ENCODE results near the gene HS3ST4. TPM values are rescaled to one million over a fixed set of nuclear protein-coding genes. Genes with fewer than 3 reads are reported as not detected.

The HS3ST4 gene
- total RNA-seq, 2 experiments from 2014 or later, result not detected

- TF ChIP-seq CTCF (IDR thresholded peaks at IDR 0.05), result no peak
- ChIA-PET CTCF (no interaction called here), POLR2A (interaction anchor here (1.0 kb wide), 1 partner anchor 15 kb away, joined by 4 read pairs; no protein-coding TSS in a partner anchor)
- no peak overlapping the region for H3K27ac Mint-ChIP-seq
- ATAC-seq (no peak), DNase-seq (no peak)
- H3K9me3 Mint-ChIP-seq, result no peaks in the 10 kb centered on the region
- peaks cover 35% of the 10 kb centered on the region for H3K27me3 Mint-ChIP-seq
- peaks cover 2% of the 10 kb centered on the region for H3K4me1 Mint-ChIP-seq (ENCODE audit: low read depth)
- H3K36me3 Mint-ChIP-seq (ENCODE audit: low read depth), result no peaks in the 10 kb centered on the region
- H3K4me3 Mint-ChIP-seq, result no peak overlapping the region
- intact Hi-C loops (cut with micrococcal nuclease), result no loop called here
Measured at GRCh38 chr16:25689137-25689836, 2.5 kb upstream of the HS3ST4 start.

- Mint-ChIP-seq H3K27me3 (peaks cover 45% of the 10 kb centered on the region), H3K36me3 (ENCODE audit: low read depth) (no peaks in the 10 kb centered on the region), H3K4me1 (ENCODE audit: low read depth) (peaks cover 2% of the 10 kb centered on the region), H3K9me3 (no peaks in the 10 kb centered on the region), H3K27ac (no peak overlapping the region), H3K4me3 (no peak overlapping the region)
- DNase-seq, result no peak
- ATAC-seq, result no peak
- TF ChIP-seq CTCF (IDR thresholded peaks at IDR 0.05), result no peak
- ChIA-PET CTCF (no interaction called here), POLR2A (interaction anchor here (0.6 to 0.7 kb wide), 2 partner anchors 17 to 383 kb away, joined by 3 read pairs; no protein-coding TSS in a partner anchor)
- intact Hi-C loops (cut with micrococcal nuclease), result no loop called here
Measured at GRCh38 chr16:25690552-25691143, 1.1 kb upstream of the HS3ST4 start.

GRCh38 chr16:25692351-25692741 is 587 bp downstream of the HS3ST4 start:
- intact Hi-C loops (cut with micrococcal nuclease), result no loop called here
- POLR2A ChIA-PET, result no interaction called here

GRCh38 chr16:25692742-25693508 is 1.2 kb downstream of the HS3ST4 start:
- DNase-seq, result no peak
- Mint-ChIP-seq H3K4me1 (ENCODE audit: low read depth) (peaks cover 2% of the 10 kb centered on the region), H3K27ac (no peak overlapping the region), H3K4me3 (no peak overlapping the region), H3K36me3 (ENCODE audit: low read depth) (no peaks in the 10 kb centered on the region), H3K27me3 (peaks cover 49% of the 10 kb centered on the region), H3K9me3 (no peaks in the 10 kb centered on the region)
- no peak for TF ChIP-seq CTCF (IDR thresholded peaks at IDR 0.05)
- ChIA-PET POLR2A (no interaction called here), CTCF (no interaction called here)
- intact Hi-C loops (cut with micrococcal nuclease), result no loop called here
- ATAC-seq, result no peak

More at GRCh38 chr16:25692351-25692741, 587 bp downstream of the HS3ST4 start:
- Mint-ChIP-seq H3K27me3 (peaks cover 49% of the 10 kb centered on the region), H3K9me3 (no peaks in the 10 kb centered on the region), H3K27ac (no peak overlapping the region), H3K36me3 (ENCODE audit: low read depth) (no peaks in the 10 kb centered on the region), H3K4me1 (ENCODE audit: low read depth) (peaks cover 2% of the 10 kb centered on the region), H3K4me3 (no peak overlapping the region)
- TF ChIP-seq CTCF (IDR thresholded peaks at IDR 0.05), result no peak
- CTCF ChIA-PET, result no interaction called here
- no peak for DNase-seq
- no peak for ATAC-seq

- CTCF ChIA-PET, result no interaction called here
- H3K27me3 Mint-ChIP-seq, result peaks cover 50% of the 10 kb centered on the region
- DNase-seq, result no peak
- no peak overlapping the region for H3K4me3 Mint-ChIP-seq
- H3K4me1 Mint-ChIP-seq (ENCODE audit: low read depth), result peaks cover 2% of the 10 kb centered on the region
- H3K9me3 Mint-ChIP-seq, result no peaks in the 10 kb centered on the region
- TF ChIP-seq CTCF (IDR thresholded peaks at IDR 0.05), result no peak
- no peak for ATAC-seq
- no peak overlapping the region for H3K27ac Mint-ChIP-seq
- intact Hi-C loops (cut with micrococcal nuclease), result no loop called here
- POLR2A ChIA-PET, result interaction anchor here (0.5 kb wide), 1 partner anchor 258 kb away, joined by 3 read pairs; no protein-coding TSS in a partner anchor
- no peaks in the 10 kb centered on the region for H3K36me3 Mint-ChIP-seq (ENCODE audit: low read depth)
Measured at GRCh38 chr16:25693631-25694030, 1.9 kb downstream of the HS3ST4 start.

All from activated CD8-positive, alpha-beta T cell treated with anti-CD3 and anti-CD28 coated beads for 36 hours (primary cell).